CD14-positive monocyte (primary cell): ENCODE results near the gene ARRB1. TPM values are rescaled to one million over a fixed set of nuclear protein-coding genes. Genes with fewer than 3 reads are reported as not detected.

Experiments used
- DNase-seq, 3 donors: peaks; one replicate each; pipeline ENCODE4 v3.0.0-alpha.2; 2011 to 2022
- H2AFZ ChIP-seq: 2 replicates; pipeline ENCODE4 v1.6.0; 2012; ENCODE audit warnings: mild to moderate bottlenecking, low read depth, low read length, inconsistent platforms; ENCODE audit not compliant: insufficient read depth, poor library complexity, severe bottlenecking
- H3K27ac ChIP-seq, 2 donors: 1 replicate in 1 of 2; 2 replicates in 1 of 2; pipeline ENCODE4 v1.5.1; 2012 to 2013; ENCODE audit warnings: low read length in 2 of 2, control low read depth in 1 of 2, inconsistent platforms in 1 of 2, low read depth in 1 of 2, mild to moderate bottlenecking in 1 of 2
- H3K27me3 ChIP-seq, 2 donors: one replicate each; pipeline versions ENCODE4 v1.6.0 to v1.6.1; 2011 to 2013; ENCODE audit warnings: low read length in 2 of 2; ENCODE audit not compliant: control insufficient read depth in 2 of 2, insufficient read depth in 2 of 2
- H3K36me3 ChIP-seq, 2 donors: replicated peaks in 1 of 2; 1 replicate in 1 of 2; 2 replicates in 1 of 2; pipeline versions ENCODE4 v1.5.1 to v1.6.1; 2012 to 2013; ENCODE audit warnings: low read length in 2 of 2, control low read depth in 1 of 2, inconsistent platforms in 1 of 2, mild to moderate bottlenecking in 1 of 2; ENCODE audit not compliant: insufficient read depth in 2 of 2, control insufficient read depth in 1 of 2
- H3K4me1 ChIP-seq, 2 donors: 1 replicate in 1 of 2; 2 replicates in 1 of 2; pipeline versions ENCODE4 v1.5.1 to v1.6.1; 2012 to 2013; ENCODE audit warnings: low read length in 2 of 2, control low read depth in 1 of 2, inconsistent platforms in 1 of 2, mild to moderate bottlenecking in 1 of 2, moderate library complexity in 1 of 2; ENCODE audit not compliant: insufficient read depth in 2 of 2, control insufficient read depth in 1 of 2
- H3K4me2 ChIP-seq: replicated peaks from 2 replicates; pipeline ENCODE3; 2012; ENCODE audit warnings: low read length, moderate library complexity, mild to moderate bottlenecking; ENCODE audit not compliant: poor library complexity, severe bottlenecking; ENCODE audit errors: extremely low read depth
- H3K4me3 ChIP-seq, 3 experiments: fragments of 200-600 bp in 1 of 3; sonication (generic) in 1 of 3; replicated peaks in 1 of 3; 1 replicate in 2 of 3; 2 replicates in 1 of 3; pipeline ENCODE4 v1.5.1; 2011 to 2013; ENCODE audit warnings: low read length in 3 of 3, mild to moderate bottlenecking in 3 of 3, control low read depth in 2 of 3, low read depth in 2 of 3, inconsistent platforms in 1 of 3, moderate library complexity in 1 of 3
- H3K79me2 ChIP-seq: 2 replicates; pipeline ENCODE4 v1.6.0; 2012; ENCODE audit warnings: mild to moderate bottlenecking, control low read depth, inconsistent platforms, low read length, moderate library complexity; ENCODE audit not compliant: insufficient read depth
- H3K9ac ChIP-seq: 2 replicates; pipeline ENCODE4 v1.6.0; 2017; ENCODE audit warnings: low read length, mild to moderate bottlenecking; ENCODE audit not compliant: insufficient read depth, poor library complexity, severe bottlenecking
- H3K9me3 ChIP-seq, 2 donors: replicated peaks in 1 of 2; 1 replicate in 1 of 2; 2 replicates in 1 of 2; pipeline versions ENCODE4 v1.5.1 to v1.6.1; 2012 to 2013; ENCODE audit warnings: low read length in 2 of 2, control low read depth in 1 of 2; ENCODE audit not compliant: control insufficient read depth in 1 of 2, insufficient read depth in 1 of 2
- H4K20me1 ChIP-seq: 2 replicates; pipeline ENCODE4 v1.6.0; 2012; ENCODE audit warnings: mild to moderate bottlenecking, low read length, control low read depth, moderate library complexity; ENCODE audit not compliant: insufficient read depth
- H3K27ac Mint-ChIP-seq, 7 donors: one replicate each; pipeline ENCODE4 v1.8.0; 2020; ENCODE audit warnings: mild to moderate bottlenecking in 7 of 7, mixed read lengths in 7 of 7, moderate library complexity in 6 of 7, inconsistent platforms in 2 of 7
- H3K27me3 Mint-ChIP-seq, 3 donors: one replicate each; pipeline ENCODE4 v1.8.0; 2021 to 2022; ENCODE audit warnings: low read depth in 3 of 3, mild to moderate bottlenecking in 3 of 3, mixed read lengths in 3 of 3, moderate library complexity in 3 of 3, inconsistent platforms in 1 of 3
- H3K36me3 Mint-ChIP-seq, 2 donors: one replicate each; pipeline ENCODE4 v1.8.0; 2020; ENCODE audit warnings: mixed read lengths in 2 of 2, inconsistent platforms in 1 of 2, mild to moderate bottlenecking in 1 of 2
- H3K4me1 Mint-ChIP-seq: one replicate; pipeline ENCODE4 v1.8.0; 2020; ENCODE audit warnings: mild to moderate bottlenecking, mixed read lengths
- H3K4me3 Mint-ChIP-seq, 2 donors: one replicate each; pipeline ENCODE4 v1.8.0; 2020; ENCODE audit warnings: mild to moderate bottlenecking in 2 of 2, mixed read lengths in 2 of 2, moderate library complexity in 1 of 2
- H3K9me3 Mint-ChIP-seq, 7 donors: one replicate each; pipeline ENCODE4 v1.8.0; 2020 to 2022; ENCODE audit warnings: mixed read lengths in 7 of 7, mild to moderate bottlenecking in 6 of 7, moderate library complexity in 6 of 7, inconsistent platforms in 2 of 7
- CTCF ChIP-seq: fragments of 200-600 bp; IDR thresholded peaks from one replicate; pipeline ENCODE4 v1.8.0; 2022; ENCODE audit warnings: antibody characterized with exemption, mild to moderate bottlenecking
- WGBS: methylation state at CpG from one replicate; pipeline ENCODE4 v1.1.5; 2013; ENCODE audit warnings: missing lambda C conversion rate; ENCODE audit not compliant: insufficient coverage; 5-methylcytosine and 5-hydroxymethylcytosine counted together
- intact Hi-C, 2 donors: fragments of 100-400 bp; cut with micrococcal nuclease; formaldehyde crosslinking; loops; one replicate each; pipeline versions ENCODE4 v1.15.0 to v1.15.1; 2023
- polyA plus RNA-seq, 3 donors: library from polyadenylated mRNA; depleted of rRNA in 1 of 3; unstranded in 2 of 3; stranded (reverse) in 1 of 3; fragments of 300-500 nt in 2 of 3; fragments of >200 nt in 1 of 3; fragmentation: Illumina TruSeq in 2 of 3; gene quantifications; 1 replicate in 2 of 3; 2 replicates in 1 of 3; pipeline ENCODE4 v1.2.3, GENCODE V29; 2012 to 2021

The ARRB1 gene
- polyA plus RNA-seq, 3 donors = 52.6 to 114 (median 66.5) TPM

GRCh38 chr11:75311858-75312288 is 39.6 kb downstream of the ARRB1 start:
- Histone ChIP-seq H3K9me3 (no peaks in the 10 kb centered on the region), H3K4me3 (no peak overlapping the region), H3K27me3 (no peaks in the 10 kb centered on the region), H3K4me2 (no peak overlapping the region), H3K79me2 (peaks cover 96% of the 10 kb centered on the region), H3K36me3 (peaks cover 61 to 87% of the 10 kb centered on the region in 2 donors), H3K9ac (no peak overlapping the region), H3K4me1 (no peaks in the 10 kb centered on the region), H4K20me1 (peaks cover 100% of the 10 kb centered on the region), H2AFZ (no peak overlapping the region), H3K27ac (no peak overlapping the region)
- 98% methylated on average over 10 of the region's 13 CpGs for WGBS
- no peak for TF ChIP-seq CTCF
- Mint-ChIP-seq H3K27ac (peak overlapping the region in 3 of 7 donors; percentile 26 to 71 (median 38)), H3K4me1 (peaks cover 22% of the 10 kb centered on the region), H3K36me3 (peaks cover 27 to 63% of the 10 kb centered on the region in 2 donors), H3K4me3 (no peak overlapping the region), H3K9me3 (no peaks in the 10 kb centered on the region), H3K27me3 (peaks cover 0 to 1% (median 0%) of the 10 kb centered on the region in 3 donors)
- intact Hi-C loops = no loop called here
- DNase-seq = no peak

- Histone ChIP-seq H3K36me3 (peaks cover 67 to 97% of the 10 kb centered on the region in 2 donors), H3K4me3 (no peak overlapping the region), H3K79me2 (peaks cover 99% of the 10 kb centered on the region), H3K4me1 (no peaks in the 10 kb centered on the region), H3K27me3 (no peaks in the 10 kb centered on the region), H3K27ac (no peak overlapping the region), H2AFZ (no peak overlapping the region), H3K4me2 (no peak overlapping the region), H3K9ac (no peak overlapping the region), H4K20me1 (peaks cover 100% of the 10 kb centered on the region), H3K9me3 (no peaks in the 10 kb centered on the region)
- no peak overlapping the region for H3K4me3 Mint-ChIP-seq
- no peak for TF ChIP-seq CTCF
- peaks cover 33 to 71% of the 10 kb centered on the region in 2 donors for H3K36me3 Mint-ChIP-seq
- DNase-seq = no peak
- H3K4me1 Mint-ChIP-seq = peaks cover 15% of the 10 kb centered on the region
- intact Hi-C loops = no loop called here
- no peak overlapping the region for H3K27ac Mint-ChIP-seq
- WGBS = 95% methylated on average over 2 of the region's 4 CpGs
- H3K27me3 Mint-ChIP-seq = peaks cover 0 to 1% (median 0%) of the 10 kb centered on the region in 3 donors
- no peaks in the 10 kb centered on the region for H3K9me3 Mint-ChIP-seq
Observed at GRCh38 chr11:75308986-75309385, 42.5 kb downstream of the ARRB1 start.
